ENCODE measurements around the gene SCN4A.
"Not testable (repeated sequence)": the region's sequence is repeated elsewhere in the genome, so short reads cannot be mapped to it uniquely, and the experiment has no call there.

SCN4A gene

GRCh38 chr17:63916566-63917185 lies 56.0 kb downstream of the SCN4A start:
- DNase-seq (ENCODE audit: low spot score), result no peak

DNA sequence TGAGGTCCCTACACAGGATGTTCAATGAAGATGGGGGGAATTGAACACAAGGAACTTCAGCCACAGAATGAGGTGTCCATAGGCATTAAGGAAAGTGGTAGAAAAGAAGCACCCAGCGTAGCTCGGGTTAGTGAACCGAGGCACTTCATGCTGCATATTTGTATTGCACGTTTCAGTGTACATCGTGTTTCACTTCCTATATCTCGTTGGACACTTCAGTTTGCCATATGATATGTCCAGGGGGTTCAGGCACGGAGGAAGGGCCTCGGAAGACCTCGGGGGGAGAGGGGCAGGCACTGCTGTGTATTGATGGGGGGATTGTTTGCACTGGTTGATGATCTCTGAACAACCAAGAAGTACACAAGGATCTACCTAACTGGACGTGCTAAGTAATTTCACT lies 57.0 kb downstream of the SCN4A start:
- DNase-seq (ENCODE audit: low spot score), result not testable (repeated sequence)

DNA sequence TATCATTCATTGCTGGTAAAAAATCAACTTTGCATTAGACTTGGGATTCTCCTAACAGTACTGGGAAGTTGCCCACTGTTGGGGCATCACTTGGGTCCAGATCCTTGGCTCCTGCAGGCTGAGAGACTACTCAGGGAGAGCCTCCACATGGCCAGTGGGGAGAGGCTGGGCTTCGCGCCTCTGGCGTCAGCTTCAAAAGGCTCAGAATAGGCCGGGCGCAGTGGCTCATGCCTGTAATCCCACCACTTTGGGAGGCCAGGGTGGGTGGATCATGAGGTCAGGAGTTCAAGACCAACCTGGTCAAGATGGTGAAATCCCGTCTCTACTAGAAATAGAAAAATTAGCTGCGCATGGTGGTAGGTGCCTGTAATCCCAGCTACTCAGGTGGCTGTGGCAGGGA lies 58.2 kb downstream of the SCN4A start:
- no peak for DNase-seq (ENCODE audit: low spot score)

DNA sequence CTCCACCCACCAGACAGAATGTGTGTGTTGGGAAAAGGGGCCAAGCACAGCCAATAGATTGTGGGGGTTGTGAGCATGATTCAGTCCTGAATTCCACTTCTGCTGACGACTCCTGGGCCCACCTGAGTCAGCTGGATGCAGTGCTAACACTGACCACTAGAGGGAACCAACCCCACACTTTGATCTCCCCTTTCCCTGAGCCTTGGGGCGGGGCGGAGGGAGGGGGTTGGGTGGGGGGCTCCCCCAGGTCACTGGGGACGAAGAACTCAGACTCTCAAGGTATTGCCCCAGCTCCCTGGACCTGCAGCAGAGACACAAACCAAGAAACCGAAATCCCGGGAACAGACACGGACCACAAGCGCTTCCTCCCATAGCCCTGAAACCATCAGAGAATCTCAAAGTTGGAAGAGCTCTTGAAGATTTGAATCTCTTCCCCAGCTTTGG lies 61.0 kb downstream of the SCN4A start:
- DNase-seq (ENCODE audit: low spot score), result peak; percentile 53

- DNase-seq (ENCODE audit: low spot score), result no peak
Observed at GRCh38 chr17:63911041-63911635, 61.6 kb downstream of the SCN4A start, which contains the start of gene CSHL1. Gene CSHL1, minus strand, starts transcription at chr17:63911258. Its CDS starts 62 bp downstream, at chr17:63911196.

- DNase-seq (ENCODE audit: low spot score), result no peak
Observed at GRCh38 chr17:63910096-63910495, 62.6 kb downstream of the SCN4A start.

DNA sequence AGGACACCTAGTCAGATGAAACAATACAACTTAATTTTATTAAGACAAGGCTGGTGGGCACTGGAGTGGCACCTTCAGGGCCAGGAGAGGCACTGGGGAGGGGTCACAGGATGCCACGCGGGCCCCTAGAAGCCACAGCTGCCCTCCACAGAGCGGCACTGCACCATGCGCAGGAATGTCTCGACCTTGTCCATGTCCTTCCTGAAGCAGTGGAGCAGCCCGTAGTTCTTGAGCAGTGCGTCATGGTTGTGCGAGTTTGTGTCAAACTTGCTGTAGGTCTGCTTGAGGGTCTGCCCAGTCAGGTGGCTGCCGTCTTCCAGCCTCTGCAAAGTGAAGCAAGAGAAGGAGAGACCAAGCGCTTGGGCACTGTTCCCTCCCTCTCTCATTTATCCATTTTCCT lies 63.1 kb downstream of the SCN4A start:
- DNase-seq (ENCODE audit: low spot score), result not testable (repeated sequence)

DNA sequence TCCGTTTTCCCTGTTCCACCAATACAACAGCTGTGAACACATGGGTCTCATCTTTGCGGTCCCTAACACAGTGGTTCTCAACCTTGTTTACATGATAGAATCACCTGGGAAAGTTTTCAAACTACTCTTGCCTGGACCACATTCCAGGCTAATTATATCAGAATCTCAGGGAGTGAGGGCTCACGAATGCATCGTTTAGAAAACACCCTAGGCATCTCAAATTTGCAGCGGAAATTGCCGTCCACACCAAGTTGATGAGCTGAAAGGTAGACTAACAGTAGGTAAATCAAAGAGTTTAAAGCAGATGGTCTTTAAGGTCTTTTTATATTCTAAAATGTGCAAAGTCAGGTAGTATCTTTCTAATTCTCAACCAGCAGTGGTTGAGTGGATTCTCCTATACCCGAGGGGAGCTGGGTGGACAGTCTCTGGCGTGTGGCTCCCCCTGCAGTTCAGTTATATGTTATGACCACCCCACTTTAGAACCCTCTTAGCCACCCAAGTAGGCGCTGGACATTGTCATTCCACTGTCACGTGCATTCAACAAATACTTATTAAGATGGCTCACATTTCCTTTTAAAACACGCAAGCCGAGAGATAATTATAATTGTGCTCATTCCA lies 65.4 kb downstream of the SCN4A start:
- DNase-seq (ENCODE audit: low spot score), result not testable (repeated sequence)

- DNase-seq (ENCODE audit: low spot score), result not testable (repeated sequence)
Observed at GRCh38 chr17:63904796-63905195, 67.9 kb downstream of the SCN4A start.

DNA sequence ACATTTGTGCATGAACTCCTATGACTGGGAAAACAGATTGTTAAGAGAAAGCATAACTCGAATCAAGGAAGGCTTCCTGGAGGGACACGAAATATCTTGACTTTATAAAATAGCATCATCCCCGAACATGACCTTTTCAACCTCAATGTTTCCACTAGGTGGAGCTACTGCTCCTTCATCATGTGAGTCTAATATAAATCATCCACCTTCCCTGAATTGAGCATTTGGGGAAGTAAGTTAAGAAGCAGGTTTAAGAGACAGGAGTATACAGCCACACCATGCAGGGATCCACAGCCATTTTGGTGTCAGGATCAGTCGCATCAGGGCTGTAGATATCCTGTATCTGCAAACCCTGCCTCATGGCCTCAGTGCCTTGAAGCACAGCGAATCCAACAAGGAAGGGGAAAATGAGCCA lies 68.9 kb downstream of the SCN4A start:
- not testable (repeated sequence) for DNase-seq (ENCODE audit: low spot score)

- DNase-seq (ENCODE audit: low spot score), result not testable (repeated sequence)
Observed at GRCh38 chr17:63901971-63902370, 70.7 kb downstream of the SCN4A start.

DNA sequence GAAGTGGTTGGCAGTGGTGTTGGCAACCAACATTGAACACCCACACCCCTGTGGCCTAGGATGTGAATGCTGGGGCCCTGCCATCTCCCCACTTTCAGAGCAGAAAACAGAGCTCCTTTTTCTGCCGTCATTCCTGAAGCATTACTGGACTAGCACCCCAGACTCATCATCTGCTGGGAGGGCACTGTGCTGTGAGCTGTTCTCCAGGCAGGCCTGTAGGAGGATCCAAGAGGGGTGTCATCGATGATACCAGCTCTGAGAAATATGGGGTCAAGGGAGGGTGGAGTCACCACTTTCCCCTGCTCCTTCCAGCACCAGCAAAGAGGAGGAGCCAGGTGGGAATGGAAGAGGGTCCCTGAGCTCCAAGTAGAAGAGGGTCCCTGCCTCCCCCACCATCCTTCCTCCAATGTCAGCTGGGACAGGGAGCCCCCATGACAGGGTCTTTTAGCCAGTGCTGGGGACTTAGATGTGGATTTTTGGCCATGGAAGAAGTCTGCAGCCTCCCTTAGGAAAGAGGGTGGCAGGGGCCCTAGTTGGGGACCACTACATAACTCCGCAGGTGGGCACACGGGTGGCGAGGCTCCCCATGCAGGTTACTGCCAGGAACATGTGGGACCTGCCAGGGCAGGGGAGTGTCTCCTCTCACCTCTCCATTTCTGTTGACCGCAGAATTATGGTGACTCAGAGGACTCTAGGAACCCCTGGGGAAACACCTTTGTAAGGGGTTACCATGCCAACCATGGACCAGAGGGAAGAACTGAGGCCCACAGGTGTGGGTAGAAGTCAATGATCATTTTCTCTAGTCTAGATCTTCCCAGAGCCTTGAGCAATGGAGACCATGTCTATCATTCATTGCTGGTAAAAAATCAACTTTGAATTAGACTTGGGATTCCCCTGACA lies 73.6 kb downstream of the SCN4A start:
- not testable (repeated sequence) for DNase-seq (ENCODE audit: low spot score)

- DNase-seq (ENCODE audit: low spot score), result not testable (repeated sequence)
Observed at GRCh38 chr17:63896524-63897354, 76.0 kb downstream of the SCN4A start, which contains the start of gene CSH1. Gene CSH1, minus strand, starts transcription at chr17:63896574. Its CDS starts 63 bp downstream, at chr17:63896511.

DNA sequence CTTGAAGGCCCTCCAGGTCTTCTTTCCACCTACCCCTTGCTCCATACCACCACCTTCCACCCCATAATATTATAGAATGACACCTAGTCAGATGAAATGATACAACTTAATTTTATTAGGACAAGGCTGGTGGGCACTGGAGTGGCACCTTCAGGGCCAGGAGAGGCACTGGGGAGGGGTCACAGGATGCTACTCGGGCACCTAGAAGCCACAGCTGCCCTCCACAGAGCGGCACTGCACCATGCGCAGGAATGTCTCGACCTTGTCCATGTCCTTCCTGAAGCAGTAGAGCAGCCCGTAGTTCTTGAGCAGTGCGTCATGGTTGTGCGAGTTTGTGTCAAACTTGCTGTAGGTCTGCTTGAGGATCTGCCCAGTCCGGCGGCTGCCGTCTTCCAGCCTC lies 77.9 kb downstream of the SCN4A start:
- not testable (repeated sequence) for DNase-seq (ENCODE audit: low spot score)

DNA sequence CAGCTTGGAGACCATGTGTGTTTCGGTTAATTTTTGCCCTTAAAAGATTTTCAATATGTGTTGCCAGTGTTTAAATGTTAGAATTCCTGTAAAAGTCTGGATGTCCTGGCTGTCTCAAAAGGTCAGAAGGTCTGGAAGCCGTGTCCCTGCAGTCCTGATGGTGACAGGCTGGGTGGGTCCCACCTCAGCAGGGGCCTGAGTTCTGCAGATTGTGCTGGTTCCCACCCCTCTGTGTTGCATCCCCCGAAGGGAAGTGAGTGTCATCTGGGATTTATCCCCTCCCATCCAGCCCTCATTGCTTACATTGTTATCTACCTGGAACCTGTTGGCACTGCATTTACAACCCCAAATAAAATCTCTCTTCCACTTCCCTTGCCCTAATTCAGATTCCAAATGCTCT lies 78.7 kb downstream of the SCN4A start:
- not testable (repeated sequence) for DNase-seq (ENCODE audit: low spot score)

DNA sequence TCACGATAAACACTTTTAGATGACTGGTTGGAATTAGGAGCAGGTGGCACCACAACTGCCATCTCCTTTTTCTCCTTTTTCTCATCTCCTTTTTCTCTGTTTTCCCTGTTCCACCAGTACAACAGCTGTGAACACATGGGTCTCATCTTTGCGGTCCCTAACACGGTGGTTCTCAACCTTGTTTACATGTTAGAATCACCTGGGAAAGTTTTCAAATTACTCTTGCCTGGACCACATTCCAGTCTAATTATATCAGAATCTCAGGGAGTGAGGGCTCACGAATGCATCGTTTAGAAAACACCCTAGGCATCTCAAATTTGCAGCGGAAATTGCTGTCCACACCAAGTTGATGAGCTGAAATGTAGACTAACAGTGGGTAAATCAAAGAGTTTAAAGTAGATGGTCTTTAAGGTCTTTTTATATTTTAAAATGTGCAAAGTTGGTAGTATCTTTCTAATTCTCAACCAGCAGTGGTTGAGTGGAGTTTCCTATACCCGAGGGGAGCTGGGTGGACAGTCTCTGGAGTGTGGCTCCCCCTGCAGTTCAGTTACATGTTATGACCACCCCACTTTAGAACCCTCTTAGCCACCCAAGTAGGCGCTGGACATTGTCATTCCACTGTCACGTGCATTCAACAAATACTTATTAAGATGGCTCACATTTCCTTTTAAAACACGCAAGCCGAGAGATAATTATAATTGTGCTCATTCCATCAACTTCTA lies 80.2 kb downstream of the SCN4A start:
- DNase-seq (ENCODE audit: low spot score), result not testable (repeated sequence)

DNA sequence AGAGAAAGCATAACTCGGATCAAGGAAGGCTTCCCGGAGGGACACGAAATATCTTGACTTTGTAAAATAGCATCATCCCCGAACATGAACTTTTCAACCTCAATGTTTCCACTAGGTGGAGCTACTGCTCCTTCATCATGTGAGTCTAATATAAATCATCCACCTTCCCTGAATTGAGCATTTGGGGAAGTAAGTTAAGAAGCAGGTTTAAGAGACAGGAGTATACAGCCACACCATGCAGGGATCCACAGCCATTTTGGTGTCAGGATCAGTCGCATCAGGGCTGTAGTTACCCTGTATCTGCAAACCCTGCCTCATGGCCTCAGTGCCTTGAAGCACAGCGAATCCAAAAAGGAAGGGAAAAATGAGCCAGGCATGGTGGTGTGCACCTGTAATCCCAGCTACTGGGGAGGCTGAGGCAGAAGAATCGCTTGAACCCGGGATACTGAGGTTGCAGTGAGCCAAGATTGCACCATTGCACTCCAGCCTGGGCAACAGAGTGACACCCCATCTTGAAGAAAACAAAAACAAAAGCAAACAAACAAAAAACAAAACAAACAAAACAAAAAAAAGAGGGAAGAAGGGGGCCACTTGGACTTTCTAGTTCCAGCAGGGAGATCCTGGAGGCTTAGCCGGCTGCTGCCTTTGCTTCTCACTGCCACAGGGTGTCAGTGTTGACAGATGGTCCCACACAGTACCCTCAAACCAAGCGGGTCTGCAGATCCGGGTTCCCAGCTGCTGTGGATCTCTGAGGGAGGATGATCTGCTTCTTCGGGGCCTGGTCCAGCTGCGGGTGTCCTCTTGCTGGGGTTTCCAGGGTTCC lies 83.5 kb downstream of the SCN4A start:
- peak; percentile 28 for DNase-seq (ENCODE audit: low spot score)

Measured in HuH-7 (cell line).